Measurements from ENCODE around the gene SDS.

The SDS gene

GRCh38 chr12:113424915-113425823, 21.5 kb upstream of the SDS start:
- peak; percentile 72 to 84 (median 82) for DNase-seq

- peak in 1 of 4 experiments; percentile 17 for DNase-seq
Observed at GRCh38 chr12:113424456-113424855, 20.8 kb upstream of the SDS start.

- peak in 2 of 4 experiments; percentile 16 to 27 for DNase-seq
Observed at GRCh38 chr12:113422886-113423669, 19.4 kb upstream of the SDS start.

- peak; percentile 95 to 99 (median 97) for DNase-seq
Observed at GRCh38 chr12:113422030-113422885, 18.6 kb upstream of the SDS start, which contains the start of gene SDSL. TSS of gene SDSL (plus strand) at chr12:113422380. CDS start at chr12:113427983, 5,603 bp downstream.

GRCh38 chr12:113420996-113421595, 17.4 kb upstream of the SDS start:
- DNase-seq: peak in 1 of 4 experiments; percentile 29

GRCh38 chr12:113418213-113418879, 14.7 kb upstream of the SDS start:
- DNase-seq: peak; percentile 93 to 98 (median 94)

GRCh38 chr12:113416091-113416754, 12.5 kb upstream of the SDS start:
- peak; percentile 93 to 98 (median 94) for DNase-seq

- no peak for DNase-seq
Observed at GRCh38 chr12:113414519-113415038, 10.9 kb upstream of the SDS start.

- DNase-seq: peak; percentile 70 to 84 (median 82)
Observed at GRCh38 chr12:113413488-113413939, 9.8 kb upstream of the SDS start.

GRCh38 chr12:113409462-113410124, 5.9 kb upstream of the SDS start:
- no peak for DNase-seq

GRCh38 chr12:113408756-113409298, 5.1 kb upstream of the SDS start:
- DNase-seq: no peak

- DNase-seq: peak; percentile 37 to 65 (median 60)
Observed at GRCh38 chr12:113407931-113408600, 4.4 kb upstream of the SDS start.

- DNase-seq: peak; percentile 62 to 86 (median 74)
Observed at GRCh38 chr12:113405694-113406093, 2.0 kb upstream of the SDS start.

- peak in 2 of 4 experiments; percentile 8 to 33 for DNase-seq
Observed at GRCh38 chr12:113402586-113403260, 964 bp downstream of the SDS start.

GRCh38 chr12:113401066-113402000, 2.4 kb downstream of the SDS start:
- peak in 1 of 4 experiments; percentile 21 for DNase-seq

GRCh38 chr12:113400362-113400761, 3.3 kb downstream of the SDS start:
- DNase-seq: peak in 1 of 4 experiments; percentile 20

- peak in 2 of 4 experiments; percentile 17 to 21 for DNase-seq
Observed at GRCh38 chr12:113399490-113399889, 4.2 kb downstream of the SDS start.

Measured in suppressor macrophage (primary cell).